K562 (cell line): ENCODE measurements around the gene IL23A. TPM values are rescaled to one million over a fixed set of nuclear protein-coding genes. Genes with fewer than 3 reads are reported as not detected.

ENCODE experiments used
- ASH1L ChIP-seq: fragments of 450-650 bp; IDR thresholded peaks from 2 replicates; pipeline ENCODE4 v1.6.1; 2018; ENCODE audit warnings: borderline replicate concordance, mild to moderate bottlenecking, low read depth; ENCODE audit not compliant: partially characterized antibody
- CTCFL ChIP-seq: IDR thresholded peaks from 2 replicates; pipeline ENCODE4 v1.6.1; 2011; ENCODE audit warnings: borderline replicate concordance, low read depth, mild to moderate bottlenecking, moderate library complexity, low read length; ENCODE audit not compliant: insufficient read depth, poor library complexity, severe bottlenecking
- ELF4 ChIP-seq: fragments of 450-650 bp; formaldehyde crosslinking; IDR thresholded peaks from 2 replicates; pipeline ENCODE4 v1.4.0; 2022; ENCODE audit warnings: missing genetic modification characterization
- ESRRA ChIP-seq: fragments of 450-650 bp; IDR thresholded peaks from 2 replicates; pipeline ENCODE4 v1.6.1; 2014; ENCODE audit warnings: low read depth, mild to moderate bottlenecking, moderate library complexity, borderline replicate concordance
- GABPA ChIP-seq: fragments of 200-800 bp; sonication (Bioruptor generic); conservative IDR thresholded peaks from 2 replicates; pipeline ENCODE4 v1.6.1; 2016; ENCODE audit warnings: low read depth, missing genetic modification characterization, missing compliant biosample characterization
- GABPB1 ChIP-seq: sonication (generic); formaldehyde crosslinking; IDR thresholded peaks from 2 replicates; pipeline ENCODE4 v1.8.0; 2022; ENCODE audit warnings: mild to moderate bottlenecking, missing genetic modification reagents
- HLTF ChIP-seq: fragments of 450-650 bp; IDR thresholded peaks from 2 replicates; pipeline ENCODE4 v1.6.1; 2016
- HOMEZ ChIP-seq: fragments of 250-450 bp; sonication (Bioruptor Pico); IDR thresholded peaks from 2 replicates; pipeline ENCODE4 v1.4.0; 2020; ENCODE audit warnings: mild to moderate bottlenecking, moderate library complexity
- MECOM ChIP-seq: fragments of 250-450 bp; sonication (Bioruptor Pico); IDR thresholded peaks from 2 replicates; pipeline ENCODE4 v1.8.0; 2022; ENCODE audit warnings: inconsistent platforms
- MEF2A ChIP-seq: IDR thresholded peaks from 2 replicates; pipeline ENCODE4 v1.6.1; 2011; ENCODE audit warnings: low read depth, mild to moderate bottlenecking, low read length, moderate library complexity; ENCODE audit not compliant: control insufficient read depth
- MEIS2 ChIP-seq: fragments of 450-650 bp; IDR thresholded peaks from 2 replicates; pipeline ENCODE4 v1.6.1; 2014; ENCODE audit warnings: mild to moderate bottlenecking; ENCODE audit not compliant: partially characterized antibody
- MYNN ChIP-seq, 2 experiments: sonication (generic); formaldehyde crosslinking in 1 of 2; IDR thresholded peaks; 2 replicates each; pipeline versions ENCODE4 v1.5.0 to v1.6.1; 2016 to 2020; ENCODE audit warnings: antibody characterized with exemption in 1 of 2, missing genetic modification reagents in 1 of 2
- NCOA6 ChIP-seq: fragments of 450-650 bp; IDR thresholded peaks from 2 replicates; pipeline ENCODE4 v1.6.1; 2017; ENCODE audit warnings: mild to moderate bottlenecking
- NFRKB ChIP-seq: fragments of 450-650 bp; IDR thresholded peaks from 2 replicates; pipeline ENCODE4 v1.6.1; 2016; ENCODE audit warnings: low read depth
- PHF20 ChIP-seq: fragments of 450-650 bp; IDR thresholded peaks from 2 replicates; pipeline ENCODE4 v1.6.1; 2018; ENCODE audit not compliant: partially characterized antibody
- PHTF2 ChIP-seq: fragments of 250-450 bp; sonication (Bioruptor Pico); IDR thresholded peaks from 2 replicates; pipeline ENCODE4 v1.5.0; 2021; ENCODE audit warnings: mild to moderate bottlenecking
- POU5F1 ChIP-seq: fragments of 150-350 bp; IDR thresholded peaks from 2 replicates; pipeline ENCODE4 v1.6.1; 2014; ENCODE audit warnings: borderline replicate concordance, low read length, low read depth, mild to moderate bottlenecking; ENCODE audit not compliant: partially characterized antibody
- PTTG1 ChIP-seq: fragments of 450-650 bp; IDR thresholded peaks from 2 replicates; pipeline ENCODE4 v1.6.1; 2016; ENCODE audit warnings: low read depth, mild to moderate bottlenecking, missing genetic modification characterization, missing compliant biosample characterization
- ZC3H8 ChIP-seq: fragments of 450-650 bp; IDR thresholded peaks from 2 replicates; pipeline ENCODE4 v1.6.1; 2017
- ZNF274 ChIP-seq: IDR thresholded peaks from 2 replicates; pipeline ENCODE4 v1.6.1; 2011; ENCODE audit warnings: low read depth, mild to moderate bottlenecking, low read length, moderate library complexity, borderline replicate concordance
- ZNF398 ChIP-seq: fragments of 250-450 bp; sonication (Bioruptor Pico); IDR thresholded peaks from 2 replicates; pipeline ENCODE4 v1.8.0; 2021; ENCODE audit warnings: moderate library complexity, mild to moderate bottlenecking, inconsistent platforms
- ZNF584 ChIP-seq: fragments of 200-800 bp; sonication (Bioruptor generic); IDR thresholded peaks from 2 replicates; pipeline ENCODE4 v1.6.1; 2016; ENCODE audit warnings: low read depth, mild to moderate bottlenecking, missing genetic modification characterization, missing compliant biosample characterization
- ZNF76 ChIP-seq: fragments of 250-450 bp; sonication (Bioruptor Pico); IDR thresholded peaks from 2 replicates; pipeline ENCODE4 v1.4.0; 2020; ENCODE audit warnings: mild to moderate bottlenecking, moderate library complexity, borderline replicate concordance
- polyA plus RNA-seq, 8 experiments: library from polyadenylated mRNA; depleted of rRNA in 4 of 8; stranded (reverse) in 5 of 8; unstranded in 3 of 8; fragments of >200 nt; fragmentation: Nextera tagmentation in 2 of 8; fragmentation: Illumina TruSeq in 1 of 8; extraction: Ambion mirVana in 2 of 8; extraction: Trizol in 1 of 8; gene quantifications; 2 replicates each; pipeline versions ENCODE4 v1.2.1 to v1.2.3, GENCODE V29; 2011 to 2014; ENCODE audit warnings: inconsistent platforms in 1 of 8, missing spikeins in 1 of 8
- total RNA-seq, 7 experiments: library from RNA; depleted of rRNA in 6 of 7; stranded (reverse); fragments of >200 nt in 6 of 7; fragmentation: Illumina TruSeq in 2 of 7; extraction: Trizol in 2 of 7; gene quantifications; 2 replicates each; pipeline versions ENCODE4 v1.2.1 to v1.2.3, GENCODE V29; 2011 to 2021; ENCODE audit warnings: low replicate concordance in 1 of 7

The IL23A gene
- total and polyA plus RNA-seq, 9 of the 15 experiments (the other 6 are each of a cell fraction or from before 2014, with no cell fraction given), result 4.4 to 37.2 (median 9.6) TPM

- TF ChIP-seq CTCFL (no peak), HLTF (no peak), GABPA (tag) (no peak), PHTF2 (CRISPR knock-in tag) (no peak), MECOM (CRISPR knock-in tag) (peak; percentile 73; the same call in 1 of the 2 replicates), NFRKB (peak; percentile 94), ASH1L (no peak), GABPB1 (no peak), HOMEZ (CRISPR knock-in tag) (no peak), NCOA6 (no peak), ZNF76 (CRISPR knock-in tag) (no peak; the same call in 1 of the 2 replicates), POU5F1 (no peak), ZNF398 (CRISPR knock-in tag) (no peak), MEF2A (no peak; the same call in 1 of the 2 replicates), ZNF274 (no peak), MEIS2 (peak; percentile 5), ZNF584 (peak; percentile 31; the same call in 1 of the 2 replicates), ZC3H8 (no peak), MYNN (IDR thresholded peaks at IDR 0.05) (peak; percentile 34; the same call in 1 of the 2 replicates), MYNN (CRISPR knock-in tag; IDR thresholded peaks at IDR 0.05) (no peak), ELF4 (CRISPR knock-in tag) (no peak), PTTG1 (tag) (no peak), PHF20 (no peak), ESRRA (peak; percentile 70)
Observed at GRCh38 chr12:56300644-56301464, 37.8 kb upstream of the IL23A start (continued).
